HG02973 (cell line): Measurements from ENCODE around the gene INSL3.
"Not testable (repeated sequence)": the region's sequence is repeated elsewhere in the genome, so short reads cannot be mapped to it uniquely, and the experiment has no call there.

Source experiments
- ATAC-seq: cut with Tn5 transposase; IDR thresholded peaks from one replicate; pipeline ENCODE4 v1.9.1; 2021; ENCODE audit warnings: moderate library complexity; ENCODE audit not compliant: unreplicated experiment

Gene INSL3

DNA sequence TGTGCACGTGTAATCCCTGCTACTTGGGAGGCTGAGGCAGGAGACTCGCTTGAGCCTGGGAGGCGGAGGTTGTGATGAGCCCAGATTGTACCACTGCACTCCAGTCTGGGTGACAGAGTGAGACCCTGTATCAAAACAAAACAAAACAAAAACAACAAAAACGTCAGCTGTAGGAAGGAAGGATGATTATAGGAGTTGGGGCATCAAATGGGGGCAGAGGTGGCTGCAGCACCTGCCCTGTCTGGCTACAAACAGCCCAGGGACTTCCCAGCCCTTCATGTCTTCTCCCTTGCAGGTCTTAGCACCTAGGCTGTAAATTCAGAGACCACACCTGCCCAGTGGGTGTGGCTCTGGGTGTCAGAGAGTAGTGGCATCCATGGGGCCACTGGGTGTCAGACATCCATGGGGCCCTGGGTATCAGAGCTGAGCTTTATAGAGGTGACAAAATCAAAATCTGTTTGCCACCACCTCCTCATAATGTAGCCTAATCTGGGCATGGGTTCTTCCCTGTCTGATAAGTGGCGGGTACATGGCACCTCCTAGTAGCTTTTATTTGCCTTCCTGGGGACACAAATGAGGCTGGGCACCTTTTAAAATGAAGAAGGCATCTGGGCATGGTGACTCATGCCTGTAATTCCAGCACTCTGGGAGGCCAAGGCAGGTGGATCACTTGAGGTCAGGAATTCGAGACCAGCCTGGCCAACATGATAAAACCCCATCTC lies 31.1 kb downstream of the INSL3 start:
- no peak for ATAC-seq

DNA sequence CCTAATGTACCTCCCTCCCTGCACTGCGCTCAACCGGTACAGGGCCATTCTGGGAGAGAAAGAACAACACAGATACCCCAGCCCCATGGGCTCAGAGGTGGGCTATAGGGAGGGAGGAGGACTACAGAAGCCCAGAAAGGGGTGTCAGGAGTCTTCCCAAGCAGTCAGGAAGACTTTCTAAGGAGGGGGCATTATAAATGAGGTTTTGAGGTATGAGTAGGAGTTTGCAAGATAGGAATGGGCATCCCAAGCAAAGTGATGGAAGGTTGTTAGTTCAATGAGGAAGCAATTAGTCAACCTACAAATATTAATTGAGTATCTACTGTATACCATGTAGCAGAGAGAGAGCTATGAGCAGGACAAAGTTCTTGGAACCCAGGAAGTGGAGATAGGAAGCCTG lies 32.7 kb downstream of the INSL3 start:
- no peak for ATAC-seq

DNA sequence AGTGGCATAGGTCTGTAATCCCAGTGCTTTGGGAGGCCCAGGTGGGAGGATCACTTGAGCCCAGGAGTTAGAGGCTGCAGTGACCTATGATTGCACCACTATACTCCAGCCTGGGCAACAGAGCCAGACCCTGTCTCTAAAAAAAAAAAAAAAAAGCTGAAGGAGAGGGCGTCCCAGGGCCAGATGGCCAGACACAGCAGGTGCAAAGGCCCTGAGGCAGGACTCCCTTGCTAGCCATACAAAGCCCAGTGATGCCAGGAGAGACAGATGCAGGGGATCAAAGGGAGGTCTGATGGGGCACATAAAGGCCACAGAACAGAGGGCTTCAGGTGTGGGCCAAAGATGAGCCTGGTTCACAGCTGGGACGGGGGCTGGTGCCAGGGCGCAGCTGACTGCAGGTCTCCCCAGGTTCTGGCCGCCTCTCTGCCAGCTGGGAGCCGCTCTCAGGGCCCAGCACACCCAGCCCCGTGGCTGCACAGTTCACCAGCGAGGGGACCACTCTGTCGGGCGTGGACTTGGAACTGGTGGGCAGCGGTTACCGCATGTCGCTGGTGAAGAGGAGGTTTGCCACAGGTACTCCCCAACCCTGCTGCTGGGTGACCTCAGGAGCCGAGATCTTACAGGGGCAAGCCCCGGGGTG lies 33.9 kb downstream of the INSL3 start:
- no peak for ATAC-seq

DNA sequence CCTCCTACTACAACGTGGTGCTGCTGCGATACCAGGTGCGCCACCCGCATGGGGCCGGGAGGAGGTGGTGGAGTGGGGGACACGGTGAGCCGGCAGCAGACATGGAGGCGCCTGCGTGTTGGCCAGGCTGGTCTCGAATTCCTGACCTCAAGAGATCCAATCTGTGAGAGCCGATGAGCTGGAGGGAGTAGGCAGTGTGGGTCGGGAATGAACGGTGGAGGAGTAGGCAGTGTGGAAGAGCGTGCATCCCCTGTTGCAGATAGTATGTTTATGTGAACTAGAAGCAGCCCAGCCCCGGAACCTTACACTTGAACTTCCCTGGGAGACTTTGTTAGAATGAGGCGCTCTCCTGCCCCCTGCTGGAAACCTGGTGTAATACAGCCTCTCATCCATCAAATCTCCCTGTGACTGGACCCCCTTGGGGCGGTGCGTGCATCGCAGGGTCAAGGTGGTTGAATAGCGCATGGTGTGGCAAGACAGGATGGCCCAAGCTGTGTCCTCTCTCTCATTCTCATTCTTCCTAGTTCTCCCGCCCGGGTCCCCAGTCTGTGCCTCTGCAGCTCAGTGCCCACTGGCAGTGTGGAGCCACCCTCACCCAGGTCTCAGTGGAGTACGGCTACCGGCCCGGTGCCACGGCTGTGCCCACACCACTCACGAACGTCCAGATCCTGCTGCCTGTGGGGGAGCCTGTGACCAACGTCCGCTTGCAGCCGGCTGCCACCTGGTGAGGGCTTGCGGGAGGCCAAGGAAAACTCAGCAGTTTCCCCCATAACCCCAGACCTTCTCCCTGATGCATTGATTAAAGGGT lies 36.9 kb downstream of the INSL3 start:
- no peak for ATAC-seq

DNA sequence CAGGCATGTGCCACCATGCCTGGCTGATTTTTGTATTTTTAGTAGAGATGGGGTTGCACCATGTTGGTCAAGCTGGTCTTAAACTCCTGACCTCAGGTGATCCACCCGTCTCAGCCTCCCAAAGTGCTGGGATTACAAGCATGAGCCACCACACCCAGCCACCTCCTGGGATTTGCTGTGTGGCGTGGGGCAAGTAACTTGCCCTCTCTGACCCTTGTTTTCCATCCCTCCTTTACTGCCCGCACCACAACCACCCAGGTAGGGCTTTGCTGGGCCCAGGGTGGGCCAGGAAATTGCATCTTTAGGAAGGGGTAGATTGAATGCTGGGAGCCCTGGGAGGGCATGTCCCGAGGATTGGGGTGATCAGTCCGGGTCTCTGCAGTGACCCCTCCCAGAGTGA lies 37.6 kb downstream of the INSL3 start:
- ATAC-seq, result not testable (repeated sequence)

DNA sequence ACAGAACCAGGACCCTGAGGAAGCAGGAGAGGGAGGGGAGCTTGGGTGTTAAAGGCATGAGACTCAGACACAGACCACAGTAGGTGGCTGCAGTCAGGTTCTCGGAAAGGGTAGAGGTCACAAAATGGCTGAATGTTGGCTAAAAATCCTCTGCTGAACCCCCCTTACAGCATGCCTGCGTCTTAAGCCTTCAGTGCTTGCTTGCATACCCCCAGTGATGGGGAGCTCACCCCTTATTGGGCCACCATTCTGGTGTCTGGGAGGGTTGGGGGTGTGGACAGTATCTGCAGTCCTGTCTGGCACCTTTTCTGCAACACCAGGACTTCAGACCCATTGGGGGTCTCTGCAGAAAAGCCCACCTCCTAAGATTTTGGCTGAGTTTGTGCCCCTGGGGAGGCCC lies 40.5 kb downstream of the INSL3 start:
- no peak for ATAC-seq

DNA sequence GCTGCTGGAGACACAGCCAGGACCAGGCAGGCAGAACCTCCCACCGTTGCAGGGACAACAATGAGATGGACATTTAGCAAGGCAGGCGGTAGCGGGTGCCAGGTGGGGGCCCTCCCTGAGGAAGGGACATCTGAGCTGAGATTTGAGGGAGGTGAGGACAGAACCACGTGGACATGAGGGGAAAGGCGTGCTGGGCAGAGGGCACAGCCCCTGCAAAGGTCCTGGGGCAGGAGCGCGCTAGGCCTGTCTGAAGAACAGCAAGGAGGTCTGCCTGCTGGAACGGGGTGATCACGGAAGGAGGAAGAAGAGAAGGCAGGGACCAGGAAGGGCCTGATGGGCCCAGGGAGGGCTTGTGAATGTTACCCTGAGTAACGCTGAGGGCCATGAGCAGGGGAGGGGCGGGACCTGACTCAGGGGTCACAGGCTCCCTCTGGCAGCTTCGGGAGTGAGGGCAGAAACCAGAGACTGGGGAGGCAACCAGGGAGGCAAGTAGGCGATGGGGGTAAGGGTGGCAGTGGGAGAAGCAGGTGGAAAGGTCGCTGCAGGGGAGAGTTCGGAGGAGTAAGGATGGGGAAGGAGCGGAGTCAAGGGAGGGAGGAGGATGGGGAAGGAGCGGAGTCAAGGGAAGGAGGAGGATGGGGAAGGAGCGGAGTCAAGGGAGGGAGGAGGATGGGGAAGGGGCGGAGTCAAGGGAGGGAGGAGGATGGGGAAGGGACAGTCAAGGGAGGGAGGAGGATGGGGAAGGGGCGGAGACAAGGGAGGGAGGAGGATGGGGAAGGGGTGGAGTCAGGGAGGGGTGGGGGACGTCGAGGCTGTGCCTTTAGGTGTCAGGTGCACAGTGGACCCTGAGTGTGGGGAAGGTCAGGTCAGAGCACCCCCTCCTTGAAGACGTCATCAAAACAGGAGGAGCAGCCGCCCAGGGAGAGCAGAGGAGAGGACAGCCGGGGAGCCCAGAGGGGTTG lies 42.1 kb downstream of the INSL3 start:
- ATAC-seq, result no peak

DNA sequence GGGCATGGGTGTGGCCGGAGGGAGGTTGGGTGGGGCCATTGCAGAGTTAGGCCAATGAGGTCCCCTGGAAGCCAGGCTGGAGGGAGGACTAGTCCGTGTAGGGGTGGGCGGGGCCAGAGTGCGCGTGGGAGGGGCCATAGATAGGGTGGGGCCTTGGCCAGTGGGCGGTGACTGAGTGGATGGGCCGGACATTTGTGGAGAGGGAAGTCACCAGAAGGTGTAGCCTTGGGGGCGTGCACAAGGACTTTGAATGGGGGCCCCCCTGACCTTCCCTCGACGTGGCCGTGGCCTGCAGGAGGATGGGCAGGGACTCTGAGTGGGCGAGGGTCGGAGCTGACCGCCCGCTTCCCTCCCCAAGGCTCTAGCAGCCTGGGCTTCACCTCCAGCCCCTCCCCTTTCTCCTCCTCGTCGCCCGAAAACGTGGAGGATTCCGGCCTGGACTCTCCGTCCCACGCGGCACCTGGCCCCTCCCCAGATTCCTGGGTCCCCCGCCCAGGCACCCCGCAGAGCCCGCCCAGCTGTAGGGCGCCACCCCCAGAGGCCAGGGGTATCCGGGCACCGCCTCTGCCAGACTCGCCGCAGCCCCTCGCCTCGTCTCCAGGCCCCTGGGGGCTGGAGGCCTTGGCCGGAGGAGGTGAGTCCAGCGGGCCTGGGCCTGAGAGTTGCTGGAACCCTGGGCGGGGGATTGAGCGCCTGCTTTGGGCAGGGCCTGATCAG lies 42.9 kb downstream of the INSL3 start:
- ATAC-seq, result no peak

DNA sequence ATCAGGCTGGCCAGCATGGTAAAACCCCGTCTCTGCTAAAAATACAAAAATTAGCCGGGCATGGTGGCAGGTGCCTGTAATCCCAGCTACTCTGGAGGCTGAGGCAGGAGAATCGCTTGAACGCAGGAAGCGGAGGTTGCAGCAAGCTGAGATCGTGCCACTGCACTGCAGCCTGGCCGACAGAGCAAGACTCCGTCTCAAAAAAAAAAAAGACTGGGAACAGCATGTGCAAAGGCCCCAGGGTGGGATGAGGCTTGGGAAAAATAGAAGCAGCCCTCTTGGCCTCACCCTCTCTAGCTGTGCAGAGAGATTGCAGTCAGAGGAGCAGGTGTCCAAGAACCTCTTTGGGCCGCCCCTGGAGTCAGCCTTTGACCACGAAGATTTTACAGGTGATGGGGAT lies 43.5 kb downstream of the INSL3 start:
- not testable (repeated sequence) for ATAC-seq

DNA sequence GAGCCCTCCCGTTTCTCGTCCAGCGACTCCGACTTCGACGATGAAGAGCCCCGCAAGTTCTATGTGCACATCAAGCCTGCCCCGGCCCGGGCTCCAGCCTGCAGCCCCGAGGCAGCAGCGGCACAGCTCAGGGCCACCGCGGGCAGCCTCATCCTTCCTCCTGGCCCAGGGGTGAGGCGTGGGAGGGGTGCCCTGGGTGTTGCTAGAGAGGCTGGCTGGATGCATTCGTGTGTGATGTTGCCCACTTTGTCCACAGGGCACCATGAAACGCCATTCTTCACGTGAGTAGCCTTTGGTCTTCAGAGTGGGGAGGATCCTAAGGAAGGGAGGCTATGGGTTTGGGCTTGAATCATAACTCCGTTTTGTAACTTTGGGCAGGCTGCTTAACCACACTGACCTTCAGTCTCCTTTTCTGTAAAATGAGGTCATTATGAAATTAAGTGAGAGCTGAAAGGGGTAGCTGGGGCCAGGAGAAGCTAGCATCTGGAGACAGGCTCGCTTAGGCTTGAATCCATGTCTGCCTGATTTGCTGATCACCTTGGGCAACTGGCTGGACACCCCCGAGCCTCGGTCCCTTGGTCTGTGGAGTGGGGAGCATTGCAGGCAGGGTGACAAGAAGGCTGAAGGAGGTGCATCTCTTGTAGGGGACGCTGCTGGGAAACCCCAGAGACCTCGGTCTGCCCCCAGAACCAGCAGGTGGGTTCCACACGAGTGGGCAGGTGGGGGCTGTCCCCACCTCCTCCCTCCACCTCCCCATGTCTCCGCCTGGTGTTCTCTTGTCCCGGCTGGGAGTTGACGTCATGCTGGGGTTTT lies 45.1 kb downstream of the INSL3 start:
- peak; percentile 53 for ATAC-seq

DNA sequence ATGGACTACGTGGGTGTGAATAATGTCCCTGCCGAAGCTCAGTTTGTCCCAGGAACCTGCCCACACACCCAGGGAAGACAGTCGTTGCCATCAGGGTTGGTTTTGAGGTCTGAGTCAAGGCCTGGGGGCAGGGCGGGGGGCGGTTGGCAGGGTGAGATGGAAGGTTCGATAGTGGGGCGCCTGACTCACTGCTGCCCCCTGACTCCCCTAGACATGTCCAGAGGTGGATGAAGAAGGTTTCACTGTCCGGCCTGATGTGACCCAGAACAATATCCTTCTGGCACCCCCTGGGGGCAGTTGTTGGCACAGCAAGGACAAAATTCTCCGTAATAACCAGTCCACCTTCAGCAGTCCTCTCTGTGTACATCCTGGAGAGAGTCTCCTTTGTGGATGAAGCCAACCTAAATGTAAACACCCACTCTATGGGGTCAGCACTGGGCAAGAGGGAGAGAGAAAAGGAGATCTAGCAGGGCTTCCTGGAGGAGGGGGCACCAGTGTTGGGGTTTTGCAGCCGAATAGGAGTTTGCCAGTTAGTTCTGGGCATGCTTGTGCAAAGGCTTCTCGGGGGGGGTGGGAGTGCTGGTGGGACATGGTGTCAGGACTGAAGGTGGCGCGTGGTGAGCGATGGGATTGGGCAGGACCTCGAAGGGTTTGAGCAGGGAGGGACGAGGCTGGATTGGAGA lies 45.9 kb downstream of the INSL3 start:
- no peak for ATAC-seq

DNA sequence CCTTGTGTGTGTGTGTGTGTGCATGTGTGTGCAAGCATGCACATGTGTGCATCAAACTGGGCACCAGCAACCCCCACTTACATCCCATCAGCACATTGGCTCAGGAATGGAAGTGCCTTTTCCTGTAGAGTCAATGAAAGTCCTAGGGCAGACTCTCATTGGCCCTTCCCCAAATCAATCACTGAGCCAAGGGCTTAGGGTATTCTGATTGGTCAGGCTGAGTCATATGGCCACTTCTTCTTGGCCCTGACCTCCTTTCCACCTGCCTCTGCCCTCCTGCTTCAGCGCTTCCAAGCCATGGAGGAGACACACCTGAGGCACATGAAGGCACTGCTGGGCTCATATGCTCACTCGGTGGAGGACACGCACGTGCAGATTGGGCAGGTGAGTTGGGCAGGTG lies 49.1 kb downstream of the INSL3 start:
- ATAC-seq, result no peak

DNA sequence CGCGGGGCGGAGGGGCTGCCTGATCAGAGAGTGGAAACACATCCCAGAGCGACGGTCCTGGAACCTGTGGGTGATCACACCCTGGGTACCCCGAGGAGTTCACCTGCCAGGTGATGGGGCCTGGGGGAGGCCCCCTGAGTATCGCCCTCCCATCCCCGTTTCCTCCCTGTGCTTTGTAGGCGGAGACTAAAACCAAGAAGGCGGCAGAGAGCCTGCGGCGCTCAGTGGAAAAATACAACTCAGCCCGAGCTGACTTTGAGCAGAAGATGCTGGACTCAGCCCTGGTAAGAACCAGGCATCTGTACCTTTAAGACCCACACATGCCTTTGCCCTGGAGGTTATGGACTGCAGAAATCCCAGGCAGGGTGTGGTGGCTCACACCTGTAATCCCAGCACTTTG lies 50.7 kb downstream of the INSL3 start:
- ATAC-seq, result no peak

DNA sequence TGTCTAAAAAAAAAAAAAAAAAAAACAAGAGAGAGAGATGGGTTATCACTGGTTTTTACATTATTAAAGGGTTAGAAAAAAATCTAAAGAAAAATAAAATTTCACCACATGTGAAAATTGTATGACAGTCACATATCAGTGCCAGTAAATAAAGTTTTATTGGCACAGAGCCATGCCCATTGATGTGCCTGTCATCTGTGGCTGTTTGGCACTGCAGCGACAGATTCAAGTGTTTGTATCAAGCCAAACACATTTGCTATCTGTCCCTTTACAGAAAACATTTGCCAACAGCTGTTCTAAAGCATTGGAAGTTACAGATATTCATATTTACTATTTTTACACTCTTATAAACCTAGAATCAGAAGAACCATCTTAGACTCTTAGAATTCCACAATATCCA lies 53.8 kb downstream of the INSL3 start:
- no peak for ATAC-seq

DNA sequence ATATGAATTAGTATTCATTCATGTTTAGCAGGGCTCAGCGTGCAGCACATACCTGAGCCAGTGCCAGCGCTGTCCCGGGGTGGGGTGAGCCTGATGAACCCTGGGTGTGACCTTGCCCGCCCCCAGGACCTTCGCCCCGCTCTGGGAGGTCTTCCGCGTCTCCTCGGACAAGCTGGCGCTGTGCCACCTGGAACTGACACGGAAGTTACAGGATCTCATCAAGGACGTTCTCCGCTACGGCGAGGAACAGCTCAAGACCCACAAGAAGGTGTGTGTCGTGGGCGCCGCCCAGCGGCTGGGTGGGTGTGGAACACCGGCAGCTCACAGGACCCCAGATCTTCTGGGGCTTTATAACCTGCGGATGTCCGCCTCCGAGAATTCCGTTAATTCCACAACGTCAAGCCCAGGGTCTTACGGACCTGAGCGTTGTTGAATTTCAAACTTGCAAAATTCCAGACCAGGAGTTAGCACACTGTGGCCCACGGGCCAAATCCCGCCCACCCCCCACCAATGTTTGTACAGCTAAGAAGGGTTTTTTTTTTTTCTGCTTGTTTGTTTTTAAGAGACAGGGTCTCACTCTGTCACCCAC lies 54.7 kb downstream of the INSL3 start:
- ATAC-seq, result no peak
